OCI-LY7 (cell line): ENCODE measurements around the gene NPAS2. TPM values are rescaled to one million over a fixed set of nuclear protein-coding genes. Genes with fewer than 3 reads are reported as not detected.

ENCODE experiments used
- BruUV-seq: library from RNA; stranded (reverse); fragments of 400-500 nt; replicated peaks from 2 replicates; lab custom pipeline; 2021; lab: Mats Ljungman, UMichigan
- CTCF ChIA-PET: fragments of 300-600 bp; sonication (Branson Sonifier 250); formaldehyde crosslinking; loops from one replicate; lab custom pipeline; 2022; ENCODE audit warnings: antibody characterized with exemption; ENCODE audit not compliant: unreplicated experiment; lab: Charles Lee
- POLR2A ChIA-PET: fragments of 300-600 bp; sonication (Branson Sonifier 250); formaldehyde crosslinking; loops from one replicate; lab custom pipeline; 2022; ENCODE audit warnings: antibody characterized with exemption; lab: Charles Lee
- DNase-seq: peaks from one replicate; pipeline ENCODE4 v3.0.0-alpha.2; 2015; ENCODE audit warnings: low spot score
- H2AFZ ChIP-seq: fragments of 200-600 bp; sonication (generic), shearing (Covaris generic); 2 replicates; pipeline ENCODE4 v1.6.1; 2014; ENCODE audit warnings: mild to moderate bottlenecking, antibody characterized with exemption, low read length, moderate library complexity
- H3K27ac ChIP-seq: fragments of 200-600 bp; sonication (generic); 2 replicates; pipeline ENCODE4 v1.5.1; 2014; ENCODE audit warnings: mixed run types, low read depth, mild to moderate bottlenecking, moderate library complexity, low read length, inconsistent platforms; ENCODE audit not compliant: poor library complexity, severe bottlenecking
- H3K36me3 ChIP-seq: fragments of 200-600 bp; sonication (generic); 2 replicates; pipeline ENCODE4 v1.6.1; 2014; ENCODE audit warnings: mild to moderate bottlenecking, antibody characterized with exemption, low read length, moderate library complexity, mixed read lengths; ENCODE audit not compliant: insufficient read depth
- H3K4me1 ChIP-seq: fragments of 200-600 bp; sonication (generic); 2 replicates; pipeline ENCODE4 v1.5.1; 2014; ENCODE audit warnings: mild to moderate bottlenecking, low read length; ENCODE audit not compliant: insufficient read depth, poor library complexity, severe bottlenecking
- H3K4me2 ChIP-seq: fragments of 200-600 bp; sonication (generic); 2 replicates; pipeline ENCODE4 v1.6.1; 2014; ENCODE audit warnings: mild to moderate bottlenecking, low read length
- H3K4me3 ChIP-seq: fragments of 200-600 bp; sonication (generic); 2 replicates; pipeline ENCODE4 v1.5.1; 2014; ENCODE audit warnings: mild to moderate bottlenecking, low read depth, low read length; ENCODE audit not compliant: poor library complexity, severe bottlenecking
- H3K79me2 ChIP-seq: fragments of 200-600 bp; sonication (generic); 2 replicates; pipeline ENCODE4 v1.6.1; 2016; ENCODE audit warnings: low read depth, mild to moderate bottlenecking, low read length, moderate library complexity, mixed read lengths; ENCODE audit not compliant: insufficient read depth
- H3K9me2 ChIP-seq: fragments of 200-600 bp; sonication (generic); 2 replicates; pipeline ENCODE4 v1.6.1; 2016; ENCODE audit warnings: mild to moderate bottlenecking, low read length, mixed read lengths; ENCODE audit not compliant: insufficient read depth
- H3K9me3 ChIP-seq: fragments of 200-600 bp; sonication (generic); 2 replicates; pipeline ENCODE4 v1.6.1; 2014; ENCODE audit warnings: mild to moderate bottlenecking, mixed run types, low read length, mixed read lengths
- H4K20me1 ChIP-seq: fragments of 200-600 bp; sonication (generic); 2 replicates; pipeline ENCODE4 v1.6.1; 2014; ENCODE audit warnings: mild to moderate bottlenecking, antibody characterized with exemption, low read length, moderate library complexity, mixed read lengths; ENCODE audit not compliant: insufficient read depth
- CTCF ChIP-seq: fragments of 200-600 bp; sonication (generic); conservative IDR thresholded peaks from 2 replicates; pipeline ENCODE4 v1.5.1; 2014; ENCODE audit warnings: mild to moderate bottlenecking, antibody characterized with exemption, low read length, moderate library complexity, mixed read lengths
- EZH2phosphoT487 ChIP-seq: fragments of 200-600 bp; sonication (generic); IDR thresholded peaks from 2 replicates; pipeline ENCODE4 v1.6.1; 2018; ENCODE audit warnings: low read depth, borderline replicate concordance, mild to moderate bottlenecking, mixed run types, antibody characterized with exemption, low read length, moderate library complexity, mixed read lengths
- intact Hi-C: fragments of 100-400 bp; cut with micrococcal nuclease; formaldehyde crosslinking; loops from one replicate; pipeline ENCODE4 v1.10.0; 2022; ENCODE audit not compliant: unreplicated experiment
- total RNA-seq, 2 experiments: library from RNA; depleted of rRNA in 1 of 2; stranded (reverse); fragments of >200 nt in 1 of 2; shearing (Covaris generic) in 1 of 2; gene quantifications; 2 replicates each; pipeline ENCODE4 v1.2.3, GENCODE V29; 2014 to 2022

Gene NPAS2
- total RNA-seq, 2 experiments from 2014 or later: not detected

GRCh38 chr2:100945930-100946607 is 126.1 kb downstream of the NPAS2 start:
- BruUV-seq: no TSS peak
- intact Hi-C loops: no loop called here
- Histone ChIP-seq H3K79me2 (no peaks in the 10 kb centered on the region), H3K27ac (no peak overlapping the region), H3K36me3 (no peaks in the 10 kb centered on the region), H3K4me1 (no peaks in the 10 kb centered on the region), H3K9me3 (no peaks in the 10 kb centered on the region), H3K9me2 (no peaks in the 10 kb centered on the region), H3K4me2 (no peak overlapping the region), H3K4me3 (no peak overlapping the region), H2AFZ (no peak overlapping the region), H4K20me1 (no peaks in the 10 kb centered on the region)
- DNase-seq: no peak
- ChIA-PET CTCF (no interaction called here), POLR2A (no interaction called here)
- TF ChIP-seq EZH2phosphoT487 (no peak), CTCF (no peak)

GRCh38 chr2:100948942-100949811 is 129.2 kb downstream of the NPAS2 start:
- Histone ChIP-seq H3K36me3 (no peaks in the 10 kb centered on the region), H3K79me2 (no peaks in the 10 kb centered on the region), H3K9me3 (no peaks in the 10 kb centered on the region), H4K20me1 (no peaks in the 10 kb centered on the region), H2AFZ (no peak overlapping the region), H3K27ac (no peak overlapping the region), H3K4me3 (no peak overlapping the region), H3K4me1 (no peaks in the 10 kb centered on the region), H3K9me2 (no peaks in the 10 kb centered on the region), H3K4me2 (no peak overlapping the region)
- ChIA-PET CTCF (no interaction called here), POLR2A (no interaction called here)
- DNase-seq: no peak
- intact Hi-C loops: no loop called here
- TF ChIP-seq CTCF (no peak), EZH2phosphoT487 (no peak)
- no TSS peak for BruUV-seq

- intact Hi-C loops: no loop called here
Measured at GRCh38 chr2:100952512-100952911, 132.6 kb downstream of the NPAS2 start.

More at GRCh38 chr2:100952512-100952911, 132.6 kb downstream of the NPAS2 start:
- Histone ChIP-seq H3K9me2 (no peaks in the 10 kb centered on the region), H3K4me3 (no peak overlapping the region), H3K9me3 (no peaks in the 10 kb centered on the region), H3K4me1 (no peaks in the 10 kb centered on the region), H3K4me2 (no peak overlapping the region), H3K27ac (no peak overlapping the region), H4K20me1 (no peaks in the 10 kb centered on the region), H2AFZ (no peak overlapping the region), H3K36me3 (no peaks in the 10 kb centered on the region), H3K79me2 (no peaks in the 10 kb centered on the region)
- ChIA-PET POLR2A (no interaction called here), CTCF (no interaction called here)
- TF ChIP-seq CTCF: no peak
- TF ChIP-seq EZH2phosphoT487: no peak
- no peak for DNase-seq
- no TSS peak for BruUV-seq
